Right ventricle myocardium inferior (tissue), 1 donor: Measurements from ENCODE around the gene IL36B. TPM values are rescaled to one million over a fixed set of nuclear protein-coding genes. Genes with fewer than 3 reads are reported as not detected.

ENCODE experiments used
- ATAC-seq: fragments of 200-7000 bp; cut with Tn5 transposase; one replicate; pipeline ENCODE4 v1.9.1; 2020; ENCODE audit warnings: mild to moderate bottlenecking, moderate library complexity
- DNase-seq: peaks from one replicate; pipeline ENCODE4 v3.0.0; 2021; ENCODE audit errors: missing footprints
- intact Hi-C: fragments of 100-400 bp; cut with DNase I; formaldehyde crosslinking; loops from one replicate; pipeline ENCODE4 v1.11.0; 2022
- total RNA-seq: library from RNA; stranded (reverse); fragmentation: NEBNext Ultra II Directional; extraction: Animal tissue kit (Norgen Biotek cat#: 25700); gene quantifications from one replicate; pipeline ENCODE4 v1.2.1, GENCODE V29; 2021
- donor health status: DM: no; HTN: yes; CAD: no; lungs with severe emphysema.

Gene IL36B
- total RNA-seq, 1 donor from 2014 or later, result not detected

DNA sequence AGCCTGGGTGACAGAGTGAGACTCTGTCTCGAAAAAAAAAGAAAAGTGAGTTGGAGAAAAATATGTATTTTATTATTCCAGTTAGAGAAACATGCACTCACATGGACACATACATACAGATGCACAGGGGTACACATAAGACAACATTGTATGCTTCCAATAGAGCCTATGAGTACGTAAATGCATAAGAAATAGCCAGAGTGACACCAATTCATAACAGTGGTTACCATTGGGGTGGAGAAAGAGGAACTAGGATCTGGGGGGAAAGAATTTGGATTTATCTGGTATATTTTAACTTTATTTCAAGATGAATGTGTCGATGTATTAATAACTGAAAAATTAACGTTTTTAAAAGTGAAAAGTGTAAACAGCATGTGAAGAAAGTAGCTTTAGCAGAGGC lies 31.4 kb downstream of the IL36B start:
- DNase-seq, result no peak
- no peak for ATAC-seq
- intact Hi-C loops, result no loop called here

DNA sequence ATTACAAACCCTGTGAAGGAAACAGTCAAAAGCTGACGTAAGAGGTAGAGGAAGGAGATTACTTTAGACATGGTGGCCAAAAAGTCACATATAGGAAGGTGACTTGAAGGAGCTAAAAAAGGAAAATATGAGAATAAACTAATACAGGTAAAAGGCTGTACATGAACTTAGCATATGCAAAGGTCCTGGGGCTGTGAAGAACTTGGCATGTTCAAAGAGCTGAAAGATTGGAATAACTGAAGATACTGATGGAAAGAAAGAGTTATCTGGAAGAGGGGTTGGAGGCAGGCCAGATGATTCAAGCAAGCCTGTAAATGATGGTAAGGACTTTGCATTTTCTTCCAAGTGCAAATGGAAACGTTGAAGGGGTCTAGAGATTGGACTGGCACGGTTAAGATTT lies 34.2 kb downstream of the IL36B start:
- DNase-seq (no peak), ATAC-seq (no peak)
- intact Hi-C loops, result no loop called here

DNA sequence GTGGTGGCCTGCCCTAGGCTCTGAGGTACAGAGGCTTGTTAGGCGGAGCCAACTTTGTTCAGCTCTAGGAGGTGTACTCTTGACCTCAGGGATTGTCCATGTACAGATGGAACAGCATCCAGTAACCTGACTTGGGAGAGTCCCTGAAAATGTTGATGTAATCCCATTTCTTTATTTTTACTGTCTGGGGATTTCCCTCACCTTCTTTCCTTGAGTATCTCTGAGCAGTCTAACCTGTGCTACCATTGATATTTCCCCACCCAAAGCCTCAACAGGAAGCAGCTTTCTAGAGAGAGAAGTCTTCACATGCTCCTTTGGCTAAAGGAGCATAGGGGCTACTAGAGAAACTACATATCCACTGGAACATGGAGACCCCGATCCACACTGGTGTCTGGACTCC lies 37.0 kb downstream of the IL36B start:
- ATAC-seq (no peak), DNase-seq (no peak)
- intact Hi-C loops, result no loop called here

DNA sequence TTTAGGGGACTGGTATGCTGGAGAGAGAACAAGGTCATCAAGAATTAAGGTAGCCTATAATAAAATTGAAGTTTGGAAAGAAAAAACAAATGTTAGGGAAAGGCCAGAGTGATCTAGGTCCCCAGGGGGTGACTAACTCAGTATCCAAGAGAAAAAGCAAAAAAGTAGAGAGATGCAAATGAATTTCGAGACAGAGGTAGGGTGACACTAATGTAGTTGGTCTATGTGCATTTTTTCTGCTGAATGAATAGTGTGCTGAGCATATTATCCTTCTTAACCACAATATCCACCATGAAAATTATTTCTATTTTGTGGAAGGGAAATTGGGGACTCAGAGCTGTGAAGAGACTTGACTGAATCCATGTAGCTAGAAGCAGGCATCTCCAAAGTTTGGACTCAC lies 37.6 kb downstream of the IL36B start:
- ATAC-seq, result no peak
- no peak for DNase-seq
- intact Hi-C loops, result no loop called here

DNA sequence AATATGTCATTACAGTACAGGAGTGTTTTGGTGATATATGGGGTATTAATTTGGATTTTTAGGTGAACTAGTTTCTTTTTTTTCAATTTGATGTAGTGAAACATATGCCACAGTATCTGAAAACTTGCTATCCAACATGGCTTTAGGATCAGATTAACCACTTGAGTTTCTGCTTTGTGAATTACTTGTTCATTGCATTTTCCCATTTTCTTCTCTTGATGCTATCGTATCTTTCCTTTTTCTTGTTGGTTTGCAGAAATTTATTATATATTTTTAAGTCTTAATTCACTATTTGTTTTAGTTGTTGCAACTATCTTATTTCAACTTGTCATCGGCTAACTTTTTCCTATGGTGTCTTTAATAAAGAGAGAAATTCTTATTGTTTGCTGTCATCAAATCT lies 38.6 kb downstream of the IL36B start:
- no peak for DNase-seq
- intact Hi-C loops, result no loop called here
- ATAC-seq, result no peak

DNA sequence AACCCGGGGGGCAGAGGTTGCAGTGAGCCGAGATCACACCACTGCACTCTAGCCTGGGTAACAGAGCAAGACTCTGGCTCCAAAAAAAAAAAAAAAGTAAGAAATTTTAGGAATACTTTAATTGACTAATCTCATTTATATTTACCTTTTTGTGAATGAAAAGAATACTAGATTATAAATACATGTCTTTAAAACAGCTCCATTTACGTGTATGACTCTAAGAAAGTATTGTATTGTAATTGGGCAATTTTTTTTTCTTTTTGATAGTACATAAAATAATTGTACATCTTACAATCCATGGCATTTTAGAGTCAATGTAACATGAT lies 39.4 kb downstream of the IL36B start:
- no peak for ATAC-seq
- intact Hi-C loops, result no loop called here
- DNase-seq, result no peak

DNA sequence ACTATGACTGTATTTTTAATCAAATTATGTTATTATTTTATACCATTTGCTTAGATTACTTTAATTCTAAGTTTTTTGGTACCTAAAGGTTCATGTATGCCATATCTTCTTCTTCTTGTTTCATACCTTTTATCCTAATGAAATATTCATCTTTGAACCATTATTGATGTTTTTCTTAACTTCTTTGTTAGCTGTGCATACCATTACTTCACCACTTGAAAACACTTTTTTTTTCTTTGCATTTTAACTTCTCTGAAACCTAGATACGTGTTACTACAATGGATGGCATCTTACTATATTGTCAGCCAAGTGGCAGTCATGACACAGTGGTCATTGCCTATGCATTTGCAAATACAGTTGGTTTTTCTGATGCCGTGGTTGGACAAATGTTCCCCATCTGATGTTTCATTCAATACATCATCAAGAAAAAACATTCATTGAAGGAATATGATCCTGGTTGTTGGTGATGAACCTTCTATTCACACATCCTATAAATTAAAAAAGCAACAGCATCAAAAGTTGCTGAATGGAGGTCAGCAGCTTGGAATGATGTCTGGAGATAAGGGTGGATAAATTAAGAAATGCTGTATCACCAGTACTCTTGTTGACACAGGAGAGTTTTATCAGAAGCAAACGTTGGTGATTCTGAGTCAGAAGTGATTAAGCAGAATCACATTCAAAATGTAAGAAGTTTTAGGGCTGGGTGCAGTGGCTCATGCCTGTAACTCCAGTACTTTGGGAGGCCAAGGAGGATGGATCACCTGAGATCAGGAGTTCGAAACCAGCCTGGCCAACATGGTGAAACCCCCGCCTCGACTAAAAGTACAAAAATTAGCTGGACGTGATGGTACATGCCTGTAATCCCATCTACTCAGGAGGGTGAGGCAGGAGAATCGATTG lies 40.0 kb downstream of the IL36B start:
- ATAC-seq (no peak), DNase-seq (no peak)
- intact Hi-C loops, result no loop called here

DNA sequence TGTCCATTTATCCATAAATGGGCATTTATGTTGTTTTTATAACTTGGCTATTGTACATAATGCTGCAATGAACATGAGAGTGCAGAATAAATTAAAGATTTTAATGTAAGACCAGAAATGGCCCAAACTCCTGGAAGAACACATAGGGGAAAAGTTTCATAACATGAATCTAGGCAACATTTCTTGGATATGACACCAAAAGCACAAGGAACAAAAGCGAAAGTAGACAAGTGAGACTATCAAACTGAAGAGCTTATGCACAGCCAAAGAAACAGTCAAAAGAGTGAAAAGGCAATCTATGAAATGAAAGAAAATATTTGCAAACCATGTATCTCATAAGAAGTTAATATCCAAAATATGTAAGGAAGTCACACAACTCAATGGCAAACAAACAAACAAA lies 41.6 kb downstream of the IL36B start:
- ATAC-seq, result no peak
- intact Hi-C loops, result no loop called here
- no peak for DNase-seq

DNA sequence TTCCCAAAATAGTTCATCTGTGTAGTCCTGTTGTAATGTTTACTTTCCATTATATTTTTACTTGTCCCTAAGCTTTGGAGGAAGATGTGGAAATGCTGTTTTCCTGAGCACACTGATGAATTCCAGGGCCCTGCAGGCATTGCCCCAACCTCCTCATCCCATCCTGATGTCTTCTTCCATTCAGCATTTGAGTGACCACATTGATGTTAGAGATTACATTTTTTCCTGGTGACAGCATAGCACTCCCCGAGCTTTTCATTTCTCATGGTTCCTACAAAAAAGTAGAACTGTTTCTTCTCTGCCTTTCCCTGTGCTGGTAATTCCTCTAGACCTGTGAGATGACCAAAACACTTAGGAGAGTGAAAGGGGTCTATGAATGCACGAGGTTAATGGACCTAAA lies 42.6 kb downstream of the IL36B start:
- intact Hi-C loops, result no loop called here
- no peak for DNase-seq
- no peak for ATAC-seq

DNA sequence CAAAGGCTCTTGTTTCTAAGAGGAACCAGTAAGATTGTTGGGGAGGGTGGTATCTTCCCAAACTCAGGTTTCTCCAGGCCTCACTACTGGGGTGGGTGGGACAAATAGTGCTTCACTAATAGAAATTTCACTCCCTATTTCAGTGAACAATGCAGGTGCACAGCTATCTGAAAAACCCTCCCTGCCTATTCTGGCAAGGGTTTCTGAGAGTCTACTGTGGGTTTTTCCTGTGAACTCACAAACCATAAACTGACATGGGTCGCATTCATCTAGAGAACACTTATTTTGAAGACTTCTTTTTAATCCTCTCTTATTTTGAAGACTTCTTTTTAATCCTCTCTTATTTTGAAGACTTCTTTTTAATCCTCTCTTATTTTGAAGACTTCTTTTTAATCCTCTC lies 43.0 kb downstream of the IL36B start:
- ATAC-seq (no peak), DNase-seq (no peak)
- intact Hi-C loops, result no loop called here

DNA sequence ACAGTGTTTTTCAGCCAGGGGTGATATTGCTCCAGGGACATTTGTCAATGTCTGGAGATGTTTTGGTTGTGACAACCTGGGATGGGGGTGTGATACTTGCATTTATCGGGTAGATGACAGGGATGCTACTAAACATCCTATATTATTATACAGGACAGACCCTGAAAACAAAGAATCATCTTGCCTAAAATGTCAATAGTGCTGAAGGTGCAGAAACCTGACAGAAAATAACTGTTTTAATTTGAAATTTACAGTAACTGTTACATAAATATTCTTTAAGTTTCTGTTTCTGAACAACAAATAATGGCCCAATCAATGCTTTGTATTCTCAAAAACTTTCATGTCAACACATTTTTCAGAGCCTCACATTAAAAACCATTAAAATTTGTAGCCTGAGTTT lies 45.4 kb downstream of the IL36B start:
- ATAC-seq (no peak), DNase-seq (no peak)
- intact Hi-C loops, result no loop called here

DNA sequence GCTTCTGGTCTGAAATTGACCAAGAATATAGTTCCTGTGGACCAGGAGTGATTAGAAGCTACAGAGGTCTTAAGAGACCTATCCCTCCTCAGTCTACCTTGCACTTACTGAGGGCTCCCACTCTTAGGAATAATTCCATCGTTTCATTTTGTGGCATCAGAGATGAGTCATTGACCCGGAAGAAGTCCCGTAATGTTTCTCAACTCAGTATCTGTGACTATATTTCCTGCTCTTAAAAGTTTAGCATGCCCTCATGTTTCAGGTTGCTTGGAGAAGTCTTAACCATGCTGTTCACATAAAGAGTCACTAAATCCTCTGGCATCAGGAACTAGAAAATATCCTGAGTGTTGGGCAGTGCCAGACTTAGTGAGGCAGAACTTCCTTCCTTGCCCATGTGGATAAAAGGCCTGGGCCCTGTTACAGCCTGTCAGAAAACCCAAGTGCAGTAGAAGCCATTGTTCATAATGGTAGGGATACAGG lies 47.6 kb downstream of the IL36B start, which contains the start of gene IL36A:
TSS of gene IL36A (plus strand) at position 430 of the 480 bp plus-strand sequence. CDS start 413 bp downstream, outside the sequence.
- no peak for DNase-seq
- no peak for ATAC-seq
- intact Hi-C loops, result no loop called here

DNA sequence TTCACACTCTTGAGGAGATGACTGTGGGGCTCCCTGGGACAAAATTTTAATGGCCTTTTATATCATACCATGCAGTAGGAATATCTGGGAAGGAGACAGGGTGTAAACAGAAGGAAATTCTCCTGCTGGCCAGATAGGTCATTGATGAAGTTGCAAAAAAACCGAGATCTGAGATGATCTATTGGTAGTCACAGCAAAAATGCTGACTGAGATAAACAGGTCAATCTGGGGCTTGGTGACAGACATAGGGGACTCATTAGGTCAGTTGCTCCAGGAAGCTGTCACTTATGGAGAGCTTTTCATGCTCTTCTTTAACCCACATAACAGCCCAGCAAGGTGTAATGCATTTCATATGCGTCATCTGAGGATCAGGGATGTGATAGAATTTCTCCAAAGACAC lies 50.0 kb downstream of the IL36B start:
- DNase-seq (no peak), ATAC-seq (no peak)
- intact Hi-C loops, result no loop called here

DNA sequence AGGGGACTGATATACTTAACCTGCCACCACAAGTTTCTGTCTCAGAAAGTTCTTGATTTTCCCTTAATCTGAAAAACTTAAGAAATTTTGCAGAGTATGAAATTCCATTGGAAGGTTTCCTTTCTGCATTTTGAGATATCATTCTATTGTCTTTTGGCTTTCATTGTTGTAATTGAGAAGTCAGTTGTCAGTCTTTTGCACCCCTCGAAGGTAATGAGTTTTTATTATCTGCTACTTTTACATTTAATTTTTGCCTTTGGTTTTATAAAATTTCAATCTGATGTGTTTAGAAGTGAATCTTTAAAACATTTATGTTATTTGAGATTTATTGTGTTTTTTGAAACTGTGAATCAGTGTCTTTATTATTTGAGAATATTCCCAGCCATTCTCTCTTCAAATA lies 52.2 kb downstream of the IL36B start:
- DNase-seq (no peak), ATAC-seq (no peak)
- intact Hi-C loops, result no loop called here

DNA sequence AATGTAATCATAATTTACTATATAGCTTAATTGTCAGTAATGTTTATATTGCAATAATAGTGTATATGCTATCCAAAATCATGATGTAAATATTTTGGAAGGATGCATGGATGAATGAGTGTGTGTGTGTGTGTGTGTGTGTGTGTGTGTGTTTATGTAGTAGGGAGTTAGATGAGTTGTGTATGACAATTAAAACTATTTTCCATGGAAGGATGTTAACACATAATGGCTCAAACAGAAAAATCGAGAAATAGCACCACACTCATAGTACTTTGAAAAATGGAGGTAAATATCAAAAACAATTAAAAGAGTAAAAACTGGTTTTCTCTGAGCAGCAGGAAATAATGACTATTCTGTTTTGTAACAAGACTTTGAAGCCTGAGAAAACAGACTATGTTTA lies 55.5 kb downstream of the IL36B start:
- no peak for ATAC-seq
- intact Hi-C loops, result no loop called here
- no peak for DNase-seq

DNA sequence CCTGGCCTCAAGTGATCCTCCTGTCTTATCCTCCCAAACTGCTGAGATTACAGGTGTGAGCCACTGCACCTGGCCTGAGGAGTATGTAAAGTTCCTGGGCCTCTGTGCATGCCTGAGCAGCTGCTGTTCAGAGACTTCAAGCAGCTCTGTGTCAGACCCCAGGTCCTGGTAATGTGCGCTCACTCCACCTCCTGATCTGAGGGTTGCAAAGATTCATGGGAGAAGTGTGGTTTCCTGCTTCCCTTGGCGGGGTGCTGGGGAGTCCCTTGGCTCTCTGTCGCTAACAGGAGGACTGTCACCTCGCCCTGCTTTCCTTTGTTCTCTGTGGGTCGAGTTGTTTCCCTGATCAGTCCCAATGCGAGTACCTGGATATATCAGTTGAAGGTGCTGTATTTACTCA lies 56.0 kb downstream of the IL36B start:
- intact Hi-C loops, result no loop called here
- DNase-seq (no peak), ATAC-seq (no peak)

DNA sequence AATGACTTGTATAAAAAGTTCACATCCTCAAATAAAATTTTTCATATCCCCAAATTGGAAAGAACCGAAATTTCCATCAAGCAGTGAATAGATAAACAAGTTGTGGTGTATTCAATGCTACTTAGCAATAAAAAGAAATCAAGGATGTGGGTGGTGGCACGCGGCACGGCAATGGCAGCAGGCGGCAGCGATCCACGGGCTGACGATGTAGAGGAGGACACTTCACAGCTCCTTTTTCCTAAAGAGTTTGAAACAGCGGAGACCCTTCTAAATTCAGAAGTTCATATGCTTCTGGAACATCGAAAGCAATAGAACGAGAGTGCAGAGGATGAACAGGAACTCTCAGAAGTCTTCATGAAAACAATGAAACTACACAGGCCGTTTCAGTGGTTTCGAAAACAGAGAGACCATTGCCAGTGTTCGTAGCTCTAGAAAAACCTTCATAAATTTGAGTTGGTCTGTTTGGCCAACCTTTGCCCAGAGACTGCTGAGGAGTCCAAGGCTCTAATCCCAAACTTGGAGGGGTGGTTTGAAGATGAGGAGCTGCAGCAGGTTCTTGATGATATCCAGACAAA lies 57.2 kb downstream of the IL36B start:
- intact Hi-C loops, result no loop called here
- no peak for DNase-seq
- no peak for ATAC-seq

DNA sequence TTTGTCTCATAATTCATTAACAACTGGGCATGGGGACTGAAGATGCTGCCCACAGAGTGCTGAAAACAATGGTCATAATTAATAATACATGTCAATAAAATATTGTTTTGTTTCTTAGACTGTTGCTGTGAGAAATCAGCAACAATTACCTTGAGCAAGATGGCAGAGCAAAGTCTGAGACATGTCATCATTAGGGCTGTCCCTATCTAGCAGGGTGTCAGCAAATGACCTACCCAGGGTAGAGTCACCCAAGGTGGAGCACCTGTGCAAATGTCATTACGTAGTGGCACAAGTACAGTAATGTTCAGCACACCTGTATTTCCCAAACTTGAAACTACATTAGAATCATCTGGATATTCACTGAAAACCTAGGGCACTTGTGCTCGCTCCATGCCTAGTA lies 58.0 kb downstream of the IL36B start:
- DNase-seq (no peak), ATAC-seq (no peak)
- intact Hi-C loops, result no loop called here

DNA sequence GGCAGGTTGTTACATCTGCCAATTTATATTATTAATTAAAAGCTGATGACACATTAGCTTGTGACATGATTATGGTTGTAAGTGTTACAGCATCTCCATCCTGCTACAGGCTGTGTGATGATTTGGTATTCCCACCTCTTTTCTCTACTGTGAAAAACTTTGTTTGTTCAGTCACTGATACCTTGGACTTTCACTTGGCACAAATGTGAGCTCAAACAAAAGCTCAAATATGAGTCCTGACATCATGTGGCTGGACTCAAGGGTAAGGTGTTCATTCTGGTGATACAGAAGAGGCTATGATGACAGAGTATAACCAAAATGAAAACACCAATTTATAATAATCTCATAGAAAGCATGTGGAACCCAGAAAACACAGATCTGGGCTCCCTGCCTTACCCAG lies 58.8 kb downstream of the IL36B start:
- DNase-seq (no peak), ATAC-seq (no peak)
- intact Hi-C loops, result no loop called here

DNA sequence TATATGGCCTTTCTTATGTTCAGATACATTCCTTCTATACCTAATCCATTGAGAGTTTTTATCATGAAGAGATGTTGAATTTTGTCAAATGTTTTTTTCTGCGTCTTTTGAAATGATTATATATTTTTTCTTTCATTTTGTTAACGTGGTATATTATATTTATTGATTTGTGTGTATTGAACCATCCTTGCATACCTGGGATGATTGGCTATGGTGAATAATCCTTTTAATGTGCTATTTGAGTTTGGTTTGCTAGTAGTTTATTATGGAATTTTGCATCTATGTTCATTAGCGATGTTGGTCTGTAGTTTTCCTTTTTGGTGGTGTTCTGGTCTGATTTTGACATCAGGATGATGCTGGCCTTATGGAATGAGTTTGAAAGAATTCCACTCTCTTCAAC lies 63.1 kb downstream of the IL36B start:
- intact Hi-C loops, result no loop called here
- ATAC-seq (no peak), DNase-seq (no peak)

DNA sequence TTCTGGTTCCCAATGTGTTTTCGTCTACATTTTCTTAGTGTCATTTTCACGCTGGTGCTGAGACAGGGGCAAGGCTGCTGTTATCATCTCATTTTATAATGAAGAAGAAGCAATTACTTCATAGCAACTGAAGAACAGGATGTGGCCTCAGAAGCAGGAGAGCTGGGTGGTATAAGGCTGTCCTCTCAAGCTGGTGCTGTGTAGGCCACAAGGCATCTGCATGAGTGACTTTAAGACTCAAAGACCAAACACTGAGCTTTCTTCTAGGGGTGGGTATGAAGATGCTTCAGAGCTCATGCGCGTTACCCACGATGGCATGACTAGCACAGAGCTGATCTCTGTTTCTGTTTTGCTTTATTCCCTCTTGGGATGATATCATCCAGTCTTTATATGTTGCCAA lies 67.6 kb downstream of the IL36B start:
- intact Hi-C loops, result no loop called here
- no peak for ATAC-seq
- DNase-seq, result no peak
